Stimulated activated CD4-positive, alpha-beta T cell treated with anti-CD3 and anti-CD28 coated beads, Interleukin-4, amount 100 ng/mL, for 48 hours (primary cell): Measurements from ENCODE around the gene DOLPP1.

ENCODE experiments used
- DNase-seq, 2 donors: peaks; one replicate each; pipeline ENCODE4 v3.0.0-alpha.2; 2020; ENCODE audit warnings: low read depth in 2 of 2

Gene DOLPP1

DNA sequence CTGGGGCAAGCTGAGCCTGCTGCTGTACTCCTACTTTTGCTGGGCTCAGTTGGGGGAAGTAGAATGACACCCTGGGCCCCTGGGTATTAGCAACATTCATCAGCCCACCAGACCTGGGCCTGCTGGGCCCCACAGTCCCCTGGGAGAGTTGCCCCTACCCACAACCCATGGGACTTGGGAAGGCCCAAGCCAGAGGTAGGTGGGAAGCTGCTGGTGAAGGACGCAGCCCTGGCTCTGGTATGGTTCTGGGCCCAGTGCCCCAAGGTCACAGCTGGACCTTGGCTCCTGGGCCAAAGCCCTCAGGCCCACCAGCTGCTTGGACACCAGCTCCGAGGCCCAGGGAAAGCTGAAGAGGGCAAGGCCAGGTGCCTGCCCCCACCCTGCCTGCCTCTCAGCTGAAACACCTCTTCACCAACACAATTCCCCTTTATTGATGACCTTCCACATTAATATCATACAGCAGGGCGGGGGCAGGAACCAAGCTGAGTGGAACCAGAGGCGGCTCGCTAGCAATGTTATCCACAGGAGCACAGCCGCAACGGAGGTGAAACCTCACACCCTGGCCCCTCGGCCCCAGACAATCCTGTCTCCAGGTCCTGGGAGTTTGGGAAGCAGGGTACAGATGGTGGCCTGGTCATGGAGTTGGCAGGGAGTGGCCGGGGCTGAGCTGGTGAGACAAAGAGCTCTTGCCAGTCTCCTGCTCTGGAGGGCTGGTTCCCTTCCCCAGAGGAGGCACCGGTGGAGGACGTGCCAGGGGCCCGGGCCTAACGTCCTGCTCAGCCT, 13.7 kb downstream of the DOLPP1 start:
- DNase-seq = no peak

DNA sequence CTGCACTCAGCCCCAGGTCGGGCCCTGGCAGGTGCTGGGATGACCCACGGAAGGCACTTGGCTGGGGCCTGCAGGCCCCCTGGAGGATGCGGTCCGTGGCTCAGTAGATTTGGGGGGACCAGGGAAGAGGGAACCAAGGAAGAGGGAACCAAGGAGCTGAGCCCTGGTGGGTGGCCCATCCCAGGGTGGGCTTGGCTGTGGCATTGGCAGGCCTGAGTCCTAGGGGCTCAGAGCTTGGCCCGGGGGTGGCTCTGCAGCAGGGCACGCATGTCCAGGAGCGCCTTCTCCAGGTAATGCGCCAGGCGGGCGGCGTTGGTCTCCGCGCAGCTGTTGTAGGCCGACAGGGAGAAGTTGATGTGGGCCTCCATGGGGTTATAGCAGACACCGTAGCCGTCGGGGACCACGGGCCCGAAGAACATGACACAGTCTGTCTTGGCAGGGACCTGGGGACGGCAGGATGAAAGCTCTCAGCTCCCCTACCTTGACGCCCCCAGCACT, 14.3 kb downstream of the DOLPP1 start:
- no peak for DNase-seq

DNA sequence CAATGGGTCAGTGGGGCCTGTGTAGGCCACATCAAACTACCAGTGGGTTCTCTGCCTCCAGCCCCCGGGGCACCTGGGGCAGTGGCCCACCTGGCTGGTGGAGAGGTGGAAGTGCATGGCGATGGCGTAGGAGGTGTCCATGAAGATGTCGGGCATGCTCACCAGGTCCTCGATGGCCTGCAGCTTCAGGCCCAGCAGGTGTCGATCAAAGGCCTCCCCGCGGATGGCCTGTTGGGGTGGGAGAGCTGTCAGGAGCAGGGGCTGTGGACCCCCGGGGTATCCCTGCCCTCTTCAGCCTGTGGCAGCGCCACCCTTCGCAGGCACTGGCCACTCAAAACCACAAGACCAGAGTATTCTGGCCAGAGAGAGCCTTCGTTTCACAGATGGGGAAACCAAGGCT, 15.0 kb downstream of the DOLPP1 start:
- no peak for DNase-seq

DNA sequence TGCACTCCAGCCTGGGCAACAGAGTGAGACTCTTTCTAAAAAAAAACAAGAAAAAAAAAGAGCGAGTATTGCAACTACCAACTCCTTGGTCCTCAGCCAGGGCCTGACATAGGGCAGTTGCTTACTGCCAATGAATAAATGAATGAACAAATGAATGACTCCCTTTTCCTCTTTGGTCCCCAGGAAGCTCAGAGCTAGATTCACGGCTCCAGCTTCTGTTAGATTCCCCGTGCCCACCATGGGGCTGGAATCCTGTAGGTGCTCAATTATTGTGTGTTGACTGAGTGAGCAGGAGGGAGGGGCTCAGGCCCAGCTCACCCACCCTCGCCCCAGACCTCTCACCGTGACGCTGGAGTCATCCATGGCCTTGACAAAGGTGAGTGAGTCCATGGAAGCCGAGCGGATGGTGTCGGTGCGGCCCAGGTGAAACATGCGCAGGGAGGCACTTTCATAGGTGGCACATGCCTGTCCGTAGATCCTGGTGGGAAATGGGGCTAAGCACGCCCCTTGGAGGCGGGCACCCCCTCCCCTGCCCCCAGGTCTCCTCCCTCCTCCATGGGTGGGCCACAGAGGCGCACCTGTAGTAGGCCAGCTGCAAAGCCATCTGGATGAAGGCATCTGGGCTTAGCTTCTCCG, 16.9 kb downstream of the DOLPP1 start:
- DNase-seq = no peak

DNA sequence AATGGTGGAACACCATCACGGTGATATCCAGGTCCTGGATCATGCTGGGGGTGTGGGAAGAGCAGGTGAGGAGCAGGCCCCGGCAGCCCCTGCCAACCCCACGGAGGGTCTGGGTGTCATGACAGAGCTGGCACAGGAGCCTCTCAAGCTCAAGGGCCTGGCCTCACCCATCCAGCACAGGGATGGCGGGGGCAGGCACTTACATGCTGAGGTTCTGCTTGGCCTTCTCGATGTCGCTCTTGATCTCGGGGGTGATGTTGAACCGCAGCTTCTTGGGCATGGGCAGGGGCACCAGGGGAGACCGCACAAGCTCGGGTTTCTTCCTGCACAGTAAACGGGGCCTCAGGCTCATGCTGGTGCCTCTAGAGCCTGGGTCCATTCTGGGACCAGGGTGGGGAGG, 17.4 kb downstream of the DOLPP1 start:
- DNase-seq = no peak

DNA sequence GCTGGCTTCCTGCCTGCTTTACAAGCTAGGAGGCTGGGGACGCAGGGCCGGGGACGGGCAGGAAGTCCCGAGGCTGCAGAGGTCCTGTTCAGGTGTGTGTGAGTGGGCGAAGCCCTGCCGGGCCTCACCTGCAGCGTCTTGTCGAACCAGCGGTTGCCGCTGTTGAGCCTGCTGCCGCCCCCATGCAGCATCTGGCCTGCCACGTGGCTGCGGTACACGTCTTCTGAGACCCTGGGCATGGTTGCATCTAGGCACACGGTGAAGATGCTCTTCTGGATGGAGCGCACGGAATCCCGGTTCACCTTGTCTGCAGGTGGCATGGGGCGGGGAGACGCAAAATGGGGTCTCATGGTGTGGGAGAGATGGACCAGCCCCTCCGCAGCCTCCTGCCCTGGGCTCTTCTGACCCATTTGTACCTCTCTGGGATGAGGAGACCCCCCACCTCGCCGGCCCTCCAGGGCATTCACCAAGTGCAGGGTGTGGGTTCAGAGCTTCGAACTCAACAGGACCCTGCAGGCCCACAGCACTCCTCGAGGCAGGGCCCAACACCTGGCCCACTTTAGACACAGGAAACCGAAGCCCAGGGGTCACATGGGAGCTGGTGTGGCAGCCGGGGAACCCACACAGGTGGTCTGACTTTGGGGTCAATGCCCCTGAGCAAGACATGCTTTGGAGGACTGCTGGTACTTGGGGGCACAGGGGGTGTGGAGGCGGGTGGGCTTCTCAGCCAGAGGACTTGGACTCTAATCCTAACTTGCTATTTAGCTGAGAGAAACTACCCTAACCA, 19.7 kb downstream of the DOLPP1 start:
- DNase-seq = no peak

DNA sequence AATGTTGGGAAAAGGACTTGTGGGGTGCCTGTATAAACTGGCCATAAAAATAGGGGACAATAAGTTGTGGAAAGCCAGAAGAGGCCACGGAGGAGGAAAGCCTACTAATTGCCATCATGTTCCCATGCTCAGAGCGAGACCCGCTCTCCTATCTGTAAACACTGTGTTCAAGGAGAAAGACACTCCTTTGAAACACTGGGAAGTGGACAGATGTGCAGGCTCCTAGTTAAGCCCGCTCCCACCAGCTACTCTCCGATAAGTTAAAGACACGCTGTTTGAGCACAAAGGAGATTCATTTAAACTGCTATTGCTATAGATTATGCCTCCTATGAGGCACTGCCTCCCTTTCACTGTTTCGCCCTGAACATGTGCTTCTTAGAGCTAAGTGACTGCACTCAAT, 20.4 kb downstream of the DOLPP1 start:
- no peak for DNase-seq

DNA sequence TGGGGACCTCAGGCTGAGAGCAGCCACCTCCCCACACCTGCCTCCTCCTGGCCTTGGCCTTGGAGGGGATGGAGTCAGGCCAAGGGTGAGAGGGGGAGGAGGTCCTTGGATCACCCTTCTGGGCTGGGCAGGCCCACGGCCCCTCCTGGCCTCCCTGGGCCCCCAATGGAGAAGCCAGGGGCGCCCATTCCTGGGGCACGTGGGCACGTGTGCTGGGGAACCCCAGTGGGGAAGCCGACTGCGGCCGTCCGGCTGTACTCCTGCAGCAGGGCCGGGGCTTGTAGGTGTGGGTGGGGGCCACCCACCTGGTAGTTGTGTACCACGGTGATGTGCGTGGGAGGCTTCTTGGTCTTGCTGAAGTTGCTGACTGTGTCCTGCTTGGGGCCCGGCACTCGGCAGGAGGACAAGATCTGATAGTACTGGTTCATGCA, 21.2 kb downstream of the DOLPP1 start:
- DNase-seq = no peak

DNA sequence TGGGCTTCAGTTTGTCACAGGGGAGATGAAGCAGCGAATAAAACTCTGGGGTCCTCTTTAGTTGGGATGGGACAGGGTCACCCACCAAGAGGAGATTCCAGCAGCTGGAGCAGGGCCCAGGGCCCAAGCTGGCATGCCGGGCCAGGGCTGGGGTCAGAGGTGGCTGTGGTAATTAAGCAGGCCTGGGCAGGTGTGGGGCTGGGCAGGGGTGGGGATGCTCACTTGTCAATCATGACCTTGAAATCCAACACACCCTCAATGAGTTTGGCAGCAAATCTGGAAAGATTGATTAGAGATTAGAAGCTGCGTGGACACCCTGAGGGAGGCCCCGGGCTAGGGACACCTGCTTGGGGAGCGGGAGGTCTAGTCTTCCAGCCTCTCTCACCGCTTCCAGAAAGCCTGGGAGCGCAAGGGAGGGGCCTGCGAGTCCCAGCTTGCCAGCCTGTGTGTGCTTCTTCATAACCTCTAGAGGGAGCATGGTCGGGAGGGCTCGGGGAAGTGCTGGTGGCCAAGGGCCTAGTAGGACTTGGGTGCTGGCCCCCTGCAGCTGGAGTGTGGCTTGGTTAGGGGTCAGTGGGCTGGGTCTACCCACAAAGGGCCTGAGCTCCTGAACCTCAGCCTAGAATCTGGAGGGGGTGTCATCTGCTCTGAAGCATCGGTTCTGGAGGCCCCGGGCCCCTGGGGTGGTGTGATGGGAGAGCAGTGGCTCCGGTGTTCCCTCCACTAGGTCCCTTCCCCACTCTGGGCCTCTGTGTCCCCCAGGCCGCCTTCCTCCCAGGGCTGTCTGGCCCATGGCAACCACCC, 22.1 kb downstream of the DOLPP1 start:
- no peak for DNase-seq

DNA sequence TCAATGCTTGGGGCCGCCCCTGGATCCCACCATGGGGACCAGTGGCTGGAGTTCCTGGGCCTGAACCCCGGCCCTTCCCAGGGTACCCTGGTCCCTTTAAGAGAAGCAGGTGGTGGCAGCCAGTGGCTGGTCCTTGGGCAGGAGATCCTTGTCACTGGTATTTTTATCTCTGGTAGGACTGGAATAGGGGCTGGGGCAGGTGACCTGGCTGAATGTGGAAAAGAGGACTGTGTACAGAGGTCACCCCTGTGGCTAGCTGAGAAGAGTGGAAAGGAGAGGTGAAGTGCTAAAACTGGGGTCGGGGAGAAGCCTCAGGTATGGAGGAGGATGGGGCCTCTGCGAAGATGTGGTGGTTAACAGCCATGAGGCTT, 22.7 kb downstream of the DOLPP1 start:
- no peak for DNase-seq

DNA sequence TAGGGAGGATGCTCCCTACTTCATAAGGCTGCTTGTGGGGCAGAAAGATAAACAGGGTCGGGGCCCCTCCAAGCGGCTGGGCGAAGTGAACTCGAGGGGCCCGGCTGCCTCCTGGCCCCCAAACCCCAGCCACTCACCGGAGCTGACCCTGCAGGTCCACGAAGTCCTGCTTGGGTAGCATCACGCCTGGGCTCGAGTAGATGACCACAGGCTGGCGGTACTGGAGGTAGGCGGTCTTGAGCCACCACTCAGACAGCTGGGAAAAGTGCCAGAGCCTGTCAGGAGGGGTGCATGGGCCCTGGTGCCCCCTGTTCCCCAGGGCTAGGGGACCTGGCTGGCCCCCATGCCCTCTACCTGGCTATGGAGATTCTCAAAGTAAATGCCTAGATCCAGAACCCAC, 23.1 kb downstream of the DOLPP1 start:
- no peak for DNase-seq

DNA sequence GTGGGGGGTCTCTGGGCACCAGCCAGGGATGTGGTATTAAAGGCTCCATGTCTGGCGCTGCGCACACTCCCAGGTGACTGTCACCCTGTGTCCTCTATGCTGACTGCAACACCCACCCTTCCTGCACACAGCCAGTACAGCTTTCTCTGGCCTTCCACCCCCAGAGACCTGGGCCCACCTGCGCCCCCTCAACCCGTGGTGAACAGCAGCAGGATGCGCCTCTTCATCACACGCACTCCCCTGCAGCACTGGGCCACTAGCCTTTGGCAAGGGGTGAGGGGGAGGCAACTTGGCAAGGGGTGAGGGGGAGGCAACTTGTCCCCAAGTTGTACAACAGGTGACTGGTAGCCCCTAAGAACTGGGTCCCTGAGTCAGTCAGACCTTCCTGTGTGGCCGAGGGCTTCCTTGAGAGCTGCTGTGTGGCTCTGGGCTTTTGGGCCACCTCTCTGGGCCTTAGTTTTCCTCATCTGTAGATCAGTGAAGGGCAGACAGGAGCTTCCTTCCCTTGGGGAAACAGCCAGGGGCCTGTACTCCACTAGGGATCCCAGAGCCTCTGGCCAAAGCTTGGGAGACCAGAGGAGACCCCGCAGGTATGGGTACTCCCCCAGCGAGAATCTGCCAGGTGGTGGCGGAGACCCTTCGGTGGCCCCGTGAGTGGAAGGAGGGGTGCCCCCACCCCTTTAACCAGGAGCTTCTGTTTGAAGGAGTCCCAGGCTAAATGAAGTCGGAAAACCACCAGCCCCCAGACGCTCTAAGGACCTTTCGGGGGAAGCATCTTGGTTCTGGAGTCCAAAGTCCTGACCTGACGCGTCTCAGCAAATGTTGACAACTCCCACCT, 25.2 kb downstream of the DOLPP1 start:
- DNase-seq = no peak

DNA sequence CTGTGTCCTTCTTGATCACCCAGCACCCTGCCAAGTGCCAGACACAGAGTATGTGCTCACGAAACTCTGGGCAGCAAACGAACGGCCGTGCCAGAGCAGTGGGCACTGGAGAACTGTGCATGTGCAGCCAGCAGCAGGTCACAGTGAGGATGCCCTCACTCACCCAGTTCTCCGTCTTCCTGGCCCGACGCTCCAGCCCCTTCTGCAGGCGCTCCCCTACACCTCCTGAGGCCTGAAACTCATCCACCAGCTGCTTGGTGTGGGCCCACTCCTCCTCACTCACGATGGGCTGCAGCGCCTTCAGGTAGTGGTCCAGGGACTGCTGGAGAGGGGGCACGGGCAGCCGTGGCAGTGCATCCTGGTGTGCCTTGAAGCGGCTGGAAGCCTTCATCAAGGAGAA, 26.7 kb downstream of the DOLPP1 start:
- DNase-seq = no peak

DNA sequence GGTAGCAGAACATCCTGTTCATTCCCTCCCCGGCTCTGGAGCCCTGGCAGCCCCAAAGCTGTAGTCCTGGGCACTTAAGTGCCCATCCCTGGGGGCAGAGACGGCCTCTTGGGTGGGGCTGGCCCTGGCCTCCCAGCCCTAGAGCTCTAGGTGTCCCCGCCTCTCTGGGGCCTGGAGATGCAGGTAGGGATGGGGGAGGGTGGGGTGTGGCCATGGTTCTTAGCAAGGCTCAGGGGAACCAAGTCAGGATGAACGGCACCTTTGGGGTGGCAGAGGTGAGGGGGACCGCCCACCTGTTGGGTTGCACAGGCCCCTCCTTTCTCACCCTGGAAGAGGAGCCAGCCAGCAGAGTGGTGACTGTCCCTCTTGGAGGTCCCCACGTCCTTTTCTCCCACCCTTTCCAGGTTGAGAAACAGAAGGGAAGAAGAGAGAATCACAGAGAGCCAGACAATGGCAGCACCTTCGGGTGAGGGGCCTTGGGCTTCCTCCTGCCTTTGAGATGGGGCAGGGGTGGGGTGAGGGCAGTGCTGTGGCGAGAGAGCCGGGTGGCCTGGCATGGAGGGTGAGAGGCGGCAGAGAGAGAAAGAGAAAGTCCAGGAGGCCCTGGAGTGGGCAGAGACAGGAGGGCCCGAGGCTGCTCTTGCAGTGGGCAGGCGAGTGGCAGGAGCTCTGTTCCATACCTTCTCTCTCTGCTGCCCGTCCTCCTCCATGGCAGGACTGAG, 27.3 kb downstream of the DOLPP1 start:
- no peak for DNase-seq

DNA sequence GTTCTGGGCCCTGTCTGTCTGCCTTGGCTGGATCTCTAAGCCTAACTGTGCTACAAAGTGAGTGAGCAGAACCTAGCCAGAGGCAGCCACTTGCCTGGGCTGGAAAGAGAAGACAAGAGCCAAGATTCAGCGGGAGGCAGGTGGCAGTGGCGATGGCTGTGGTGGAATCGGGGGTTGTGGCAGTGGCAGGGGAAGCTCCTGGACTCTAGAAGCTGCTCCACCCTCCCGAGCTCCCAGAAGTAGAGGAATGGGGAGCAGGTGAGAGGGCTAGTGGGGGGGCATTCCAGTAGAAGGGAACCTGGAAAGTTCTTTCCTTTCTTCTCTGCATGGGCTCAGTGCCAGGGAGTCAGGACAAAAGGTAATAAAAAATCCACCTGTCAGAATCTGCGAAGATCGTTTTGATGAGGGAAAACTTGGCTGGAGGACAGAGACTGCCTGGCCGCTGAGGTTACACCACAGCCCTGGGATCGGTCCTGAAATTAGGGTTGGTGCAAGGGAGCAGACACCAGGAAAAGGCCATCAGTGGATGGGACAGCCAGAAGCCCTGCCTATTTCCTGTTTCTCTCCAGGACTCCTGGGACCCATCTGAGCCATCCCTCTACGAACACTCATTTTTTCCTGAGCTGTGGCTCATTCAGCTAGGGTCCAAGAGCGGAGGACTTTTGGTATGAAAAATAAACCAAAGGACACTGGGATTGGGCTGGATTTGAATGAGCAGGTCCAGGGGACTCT, 28.1 kb downstream of the DOLPP1 start:
- no peak for DNase-seq

DNA sequence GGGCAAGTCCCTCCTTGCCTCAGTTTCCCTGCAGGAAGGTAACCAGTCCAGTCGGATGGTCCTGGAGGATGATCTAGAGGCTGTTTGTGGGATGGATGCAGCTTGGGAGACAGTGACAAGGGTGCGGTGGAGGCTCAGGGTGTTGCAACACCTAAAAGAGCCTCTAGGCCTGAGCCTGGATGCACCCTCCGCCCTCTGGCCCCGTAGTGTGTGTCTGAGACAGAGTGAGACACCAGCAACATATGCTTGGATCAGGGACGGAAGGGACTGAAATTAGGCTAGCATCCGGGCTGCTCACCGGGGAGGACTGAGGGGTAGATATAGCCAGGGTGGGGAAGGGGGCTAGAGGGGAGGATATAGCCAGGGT, 28.6 kb downstream of the DOLPP1 start:
- DNase-seq = peak; percentile 12 to 30

DNA sequence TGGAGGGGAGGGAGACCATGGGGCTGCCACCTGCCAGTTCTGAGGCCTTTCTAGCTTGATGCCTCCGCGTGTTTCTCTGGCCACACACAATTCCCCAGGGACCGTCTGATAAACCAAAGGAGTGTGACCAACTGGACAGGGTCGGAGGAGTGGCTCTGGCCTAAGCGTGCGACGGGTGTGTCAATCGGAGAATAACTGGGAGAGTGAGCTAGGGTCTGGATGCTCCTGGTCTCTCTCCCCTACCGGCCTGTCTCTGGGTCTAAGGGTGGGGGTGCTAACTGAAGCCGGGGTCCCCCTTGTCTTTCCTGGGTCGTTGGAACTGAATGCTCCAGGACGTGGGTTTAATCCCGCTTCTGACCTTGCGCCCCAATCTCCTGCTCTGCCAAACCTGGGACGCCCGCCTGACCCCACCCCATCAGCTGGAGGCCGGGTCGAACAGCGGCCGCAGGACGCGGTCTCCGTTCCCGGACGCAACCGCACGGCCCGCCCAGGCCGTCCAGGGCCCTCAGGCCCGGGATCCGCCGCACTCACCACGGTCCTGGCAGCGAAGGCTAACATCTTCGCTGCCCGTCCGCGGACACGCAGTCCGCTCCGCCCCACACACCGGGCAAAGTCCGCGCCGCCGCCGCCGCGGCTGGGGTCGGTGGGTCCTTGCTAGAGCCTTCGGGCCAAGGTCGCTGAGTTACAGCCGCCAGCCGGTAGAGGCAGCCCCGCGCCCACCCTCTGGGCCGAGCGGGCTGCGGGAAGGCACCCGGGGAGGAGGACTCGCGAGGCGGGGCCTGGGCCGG, 29.2 kb downstream of the DOLPP1 start:
- no peak for DNase-seq

DNA sequence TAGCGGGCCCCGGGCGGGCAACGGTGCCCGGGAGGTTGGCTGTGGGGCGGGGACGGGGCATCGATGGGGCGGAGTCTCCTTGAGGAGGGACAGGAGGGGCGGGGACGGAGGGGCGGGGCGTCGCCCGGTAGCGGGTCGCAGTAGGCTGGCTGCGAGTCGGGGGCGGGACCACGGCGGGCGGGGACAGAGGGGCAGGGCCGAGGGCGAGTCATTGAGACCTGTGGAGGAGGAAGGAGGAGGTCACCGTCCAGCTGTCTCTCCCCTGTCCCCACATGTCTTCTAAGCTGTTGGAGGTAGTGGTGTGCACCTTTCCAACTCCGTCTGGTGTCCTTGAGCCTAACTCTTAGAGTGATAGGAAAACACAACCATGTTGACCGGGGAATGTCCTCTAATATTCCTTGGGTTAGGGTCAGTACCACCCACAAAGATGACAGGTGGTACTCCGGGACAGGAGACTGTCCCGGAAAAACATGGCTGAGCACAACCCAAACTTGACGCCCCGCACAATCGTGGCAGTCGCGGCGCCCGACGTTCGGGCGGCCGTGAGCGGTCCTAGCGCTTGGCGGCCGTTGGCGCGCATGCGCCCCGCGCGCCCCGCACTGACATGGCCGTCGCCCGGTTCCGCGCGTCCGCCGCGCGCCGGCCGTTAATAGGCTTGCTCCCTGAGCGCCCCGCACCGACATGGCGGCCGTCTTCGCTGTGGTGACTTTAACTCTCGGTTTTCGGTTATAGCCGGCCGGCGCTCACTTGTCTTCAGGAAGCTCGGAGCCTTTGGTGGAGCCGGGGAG, 30.0 kb downstream of the DOLPP1 start, which contains the start of the genes CRAT and PTPA:
Gene CRAT, minus strand, starts transcription at position 54 of the 788 bp plus-strand sequence. CDS start 284 bp downstream, outside the sequence.
Gene PTPA, plus strand, starts transcription at position 676 of the 788 bp plus-strand sequence. CDS start 186 bp downstream, outside the sequence.
- DNase-seq = peak; percentile 97 to 98
